NCI-H345 treated with DMSO at 0.1 percent for 48 hours (cell line): ENCODE results near the gene CHD1.

Experiments used
- DNase-seq: peaks from one replicate; lab custom pipeline; 2025; ENCODE audit not compliant: unreplicated experiment; lab: John Stamatoyannopoulos, UW

The CHD1 gene

DNA sequence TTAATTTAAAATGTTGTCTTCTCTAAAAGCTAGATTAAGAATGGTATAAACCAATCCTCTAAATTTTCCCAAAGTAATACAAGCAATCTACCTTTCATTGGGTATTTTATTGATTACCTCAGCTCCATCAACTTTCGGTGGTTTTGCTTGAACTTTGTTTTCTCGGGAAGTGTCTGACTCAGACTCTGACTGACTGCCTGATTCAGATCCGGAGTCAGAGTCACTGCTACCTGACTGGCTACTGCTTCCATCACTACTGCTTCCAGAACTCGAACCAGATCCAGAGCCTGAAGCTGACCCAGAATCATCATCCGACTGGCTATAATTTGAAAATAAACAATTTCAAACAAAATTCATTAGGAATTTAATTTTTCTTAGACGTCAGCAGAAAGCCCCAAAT is 24.0 kb downstream of the CHD1 start:
- DNase-seq: no peak

DNA sequence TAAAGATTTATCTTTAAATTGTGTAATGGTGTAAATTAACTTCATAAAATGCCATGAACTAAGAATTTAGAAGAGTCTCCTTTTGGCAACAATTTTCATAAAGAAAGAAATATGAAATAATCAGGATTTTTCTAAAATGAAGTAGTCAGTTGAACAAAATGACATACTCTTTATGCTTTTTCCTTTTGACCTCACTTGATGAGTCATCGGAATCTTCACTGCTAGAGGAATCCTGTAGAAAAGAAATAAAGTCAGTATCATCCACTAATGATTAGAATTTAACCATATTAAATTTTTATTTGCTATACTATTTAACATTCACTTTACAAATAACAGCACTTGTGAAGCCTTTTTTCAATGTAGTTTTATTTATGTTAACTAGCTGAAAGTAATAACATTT is 26.1 kb downstream of the CHD1 start:
- no peak for DNase-seq

DNA sequence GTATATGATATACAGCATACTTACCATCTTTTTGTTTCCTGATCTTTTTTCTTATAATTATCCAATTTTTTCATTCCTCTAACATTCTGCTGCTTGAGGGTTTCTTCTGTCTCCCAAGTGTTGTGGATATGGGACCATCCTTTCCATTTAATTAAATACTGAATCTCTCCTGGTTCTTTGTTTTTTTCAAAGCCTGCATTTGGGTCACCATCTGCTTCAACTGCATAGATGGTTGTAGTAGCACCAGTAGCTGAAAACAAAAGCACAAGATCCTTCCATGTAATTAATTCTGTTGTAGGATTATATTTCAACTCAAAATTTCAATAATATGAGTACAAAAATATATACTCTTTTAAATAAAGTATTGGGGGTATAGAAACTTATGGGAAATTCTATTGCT is 29.4 kb downstream of the CHD1 start:
- no peak for DNase-seq

DNA sequence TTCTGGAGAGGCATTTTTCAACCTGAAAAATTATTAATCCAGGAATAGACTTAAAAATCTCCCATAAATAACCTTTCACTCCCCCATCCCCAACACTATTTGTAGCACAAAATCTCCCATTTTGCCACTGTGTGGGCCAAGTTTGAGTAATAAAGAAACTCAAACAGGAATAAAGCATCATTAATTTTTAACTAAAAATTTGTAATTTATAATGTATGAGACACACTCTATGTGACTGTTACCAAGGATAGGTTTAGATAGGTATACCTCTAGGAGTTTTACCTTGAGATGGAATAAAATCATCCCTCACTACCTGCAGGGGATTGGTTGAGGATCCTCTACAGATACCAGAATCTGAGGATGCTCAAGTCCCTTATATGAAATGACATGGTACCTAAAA is 30.1 kb downstream of the CHD1 start:
- no peak for DNase-seq

DNA sequence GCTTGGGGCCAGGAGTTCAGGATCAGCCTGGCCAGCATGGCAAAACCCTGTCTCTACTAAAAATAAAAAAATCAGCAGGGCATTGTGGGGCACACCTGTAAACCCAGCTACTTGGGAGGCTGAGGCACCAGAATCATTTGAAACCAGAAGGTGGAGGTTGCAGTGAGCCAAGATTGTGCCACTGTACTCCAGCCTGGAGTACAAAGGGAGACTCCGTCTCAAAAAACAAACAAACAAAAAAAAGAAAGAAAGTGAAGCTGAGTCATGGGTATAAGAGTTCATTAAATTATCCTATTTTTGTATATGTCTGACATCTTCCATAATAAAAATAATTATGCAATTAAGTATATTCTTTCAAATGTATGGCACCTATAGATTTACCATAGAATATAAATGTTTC is 37.2 kb downstream of the CHD1 start:
- DNase-seq: no peak

DNA sequence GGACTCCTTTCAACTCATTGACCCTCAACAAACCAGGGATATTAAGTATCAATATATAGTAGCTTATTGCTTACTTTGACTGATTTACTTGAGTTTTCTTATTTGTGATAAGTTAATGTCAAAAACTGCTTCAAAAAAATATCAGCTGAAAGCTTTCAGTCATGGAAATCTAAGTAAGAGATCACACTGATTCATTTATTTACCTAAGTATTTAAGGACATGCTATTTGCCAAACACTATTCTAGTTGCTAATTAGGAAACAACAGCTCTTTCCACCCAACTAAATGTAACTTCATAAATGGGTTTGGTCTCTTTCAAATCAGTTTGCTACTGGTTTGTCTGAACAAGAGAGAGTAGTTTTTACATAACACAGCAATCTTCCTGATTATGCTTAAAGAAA is 48.2 kb downstream of the CHD1 start:
- no peak for DNase-seq

DNA sequence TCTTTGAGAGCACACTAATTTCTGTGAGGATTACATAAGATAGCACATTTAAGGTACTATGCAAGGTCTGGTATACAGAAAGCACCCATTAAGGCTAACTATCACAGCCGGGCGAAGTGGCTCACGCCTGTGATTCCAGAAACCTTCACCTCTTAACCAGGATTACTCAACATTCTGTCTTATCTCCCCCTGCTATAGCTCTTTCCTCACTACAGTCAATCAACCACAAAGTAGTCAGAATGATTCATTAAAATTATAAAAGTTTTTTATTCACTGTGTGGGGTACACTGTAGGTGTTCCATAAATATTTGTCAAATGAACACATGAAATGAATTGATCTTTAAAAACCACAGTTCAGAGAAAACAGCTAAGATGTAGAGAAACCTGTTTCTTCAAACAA is 48.7 kb downstream of the CHD1 start:
- DNase-seq: no peak

DNA sequence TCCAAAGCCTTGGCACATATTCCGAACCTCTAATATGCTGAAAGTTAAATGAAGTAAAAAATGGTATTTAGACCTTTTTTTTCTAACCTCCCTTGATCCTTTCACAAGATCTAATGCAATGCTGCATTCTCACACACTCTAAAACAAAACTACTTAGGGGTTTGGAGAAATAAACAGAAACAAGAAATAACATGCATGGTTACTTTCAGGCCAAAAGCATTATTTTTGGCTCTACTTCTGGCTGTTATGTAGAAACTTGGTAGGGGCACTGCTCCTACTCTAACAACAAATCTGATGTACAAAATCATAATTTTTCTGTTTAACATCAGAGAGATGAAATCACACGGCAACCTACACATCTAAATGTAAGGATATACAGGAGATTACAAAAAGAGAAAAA is 51.2 kb downstream of the CHD1 start:
- no peak for DNase-seq

DNA sequence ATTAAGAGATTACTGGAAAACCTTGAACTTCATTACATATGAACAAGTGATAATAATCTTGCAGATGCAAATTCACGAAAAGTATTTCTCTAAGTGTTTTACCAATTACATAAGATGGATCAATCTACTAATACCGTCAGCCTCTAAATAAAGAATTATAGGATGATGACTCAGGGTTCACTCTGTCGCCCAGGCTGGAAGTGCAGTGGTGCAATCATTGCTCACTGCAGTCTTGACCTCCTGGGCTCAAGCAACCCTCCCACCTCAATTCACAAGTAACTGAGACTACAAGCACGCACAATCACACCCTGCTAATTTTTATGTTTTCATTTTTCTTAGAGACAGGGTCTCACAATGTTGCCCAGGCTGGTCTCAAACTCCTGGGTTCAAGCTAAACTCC is 56.1 kb downstream of the CHD1 start:
- DNase-seq: no peak

DNA sequence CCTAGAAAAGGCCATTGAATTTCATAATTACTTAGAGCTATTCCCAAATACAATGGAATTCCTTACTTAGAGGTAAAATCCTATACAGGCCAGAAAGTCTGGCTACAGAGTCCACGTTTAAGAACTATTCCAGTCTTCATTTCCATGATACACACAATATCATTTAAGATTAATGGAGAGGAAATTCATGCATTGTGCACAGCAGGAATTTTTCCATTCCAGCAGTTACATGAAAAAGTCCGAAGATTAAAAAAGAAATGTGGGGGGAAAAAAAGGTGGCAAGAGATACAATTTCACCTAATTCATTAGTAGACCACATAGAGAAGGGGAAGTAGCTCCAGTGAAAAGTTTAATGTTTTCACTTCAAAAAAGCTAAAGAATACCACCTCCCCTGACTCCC is 63.1 kb downstream of the CHD1 start:
- DNase-seq: no peak

DNA sequence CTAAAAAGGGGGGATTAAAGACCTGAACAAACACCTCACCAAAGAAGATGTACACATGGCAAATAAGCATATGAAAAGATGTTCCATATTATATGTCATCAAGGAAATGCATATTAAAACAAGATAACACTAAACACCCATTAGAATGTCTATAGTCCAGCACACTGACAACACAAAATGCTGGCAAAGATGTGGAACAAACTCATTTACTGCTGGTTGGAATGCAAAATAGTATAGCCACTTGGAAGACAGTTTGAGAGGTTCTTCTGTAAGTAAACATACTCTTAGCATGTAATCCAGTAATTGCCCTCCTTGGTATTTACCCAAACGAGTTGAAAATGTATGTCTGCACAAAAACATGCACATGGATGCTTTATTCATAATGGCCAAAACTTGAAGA is 81.8 kb downstream of the CHD1 start:
- DNase-seq: no peak

DNA sequence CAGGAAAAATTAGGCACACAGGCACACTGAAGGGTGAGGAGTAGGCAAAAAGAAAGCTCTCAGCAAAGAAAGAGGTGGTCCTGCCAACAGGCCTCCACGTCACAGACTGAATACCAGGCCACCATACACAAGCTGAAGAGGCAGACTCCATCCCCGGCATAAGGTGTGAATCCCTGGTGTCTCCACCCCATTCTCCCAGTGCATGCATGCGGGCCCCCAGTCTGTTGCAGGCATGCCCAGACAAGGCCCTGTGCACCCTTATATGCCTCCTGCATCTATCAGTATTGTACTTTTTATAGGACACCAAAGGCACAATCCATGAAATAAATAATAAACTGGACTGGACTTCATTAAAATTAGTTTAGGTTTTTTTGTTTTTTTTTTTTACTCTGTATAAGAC is 82.3 kb downstream of the CHD1 start:
- no peak for DNase-seq

DNA sequence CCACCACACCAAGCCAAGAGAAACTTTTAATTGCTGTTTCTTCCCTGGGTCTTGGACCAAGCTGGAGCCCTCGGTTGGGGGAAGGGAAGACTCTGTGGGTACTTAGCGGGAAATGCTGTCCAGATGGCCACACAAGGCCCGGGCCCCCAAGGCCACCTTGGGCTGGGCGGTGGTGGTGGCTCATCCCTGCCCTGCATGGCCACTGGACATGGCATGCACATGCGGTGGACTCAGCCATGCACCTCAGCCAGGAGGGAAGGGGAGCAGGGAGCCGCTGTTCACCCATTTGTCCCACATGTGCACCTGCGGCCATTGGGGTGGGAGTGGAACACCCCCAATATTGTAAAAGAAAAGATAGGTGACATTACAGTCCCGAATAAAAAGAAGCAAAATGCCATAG is 82.9 kb downstream of the CHD1 start:
- no peak for DNase-seq

DNA sequence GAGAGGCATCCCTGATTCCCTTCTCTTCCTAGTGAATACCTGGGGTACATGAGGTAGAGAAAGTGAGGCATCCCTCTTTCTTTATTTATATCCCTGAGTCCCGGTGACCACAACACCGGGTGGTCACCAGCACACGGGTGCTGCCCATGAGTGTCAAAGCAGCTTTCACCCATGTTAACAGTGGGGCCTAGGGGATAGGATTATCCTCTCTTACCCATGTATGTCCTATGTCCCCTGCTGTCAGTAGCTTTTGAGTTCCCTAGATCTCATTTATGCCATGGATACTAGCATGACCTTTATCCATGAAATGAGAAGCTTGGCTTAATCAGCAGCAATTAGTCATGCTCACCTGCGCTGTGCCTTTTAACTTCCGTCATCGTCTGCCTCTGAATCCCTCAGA is 83.9 kb downstream of the CHD1 start:
- no peak for DNase-seq

DNA sequence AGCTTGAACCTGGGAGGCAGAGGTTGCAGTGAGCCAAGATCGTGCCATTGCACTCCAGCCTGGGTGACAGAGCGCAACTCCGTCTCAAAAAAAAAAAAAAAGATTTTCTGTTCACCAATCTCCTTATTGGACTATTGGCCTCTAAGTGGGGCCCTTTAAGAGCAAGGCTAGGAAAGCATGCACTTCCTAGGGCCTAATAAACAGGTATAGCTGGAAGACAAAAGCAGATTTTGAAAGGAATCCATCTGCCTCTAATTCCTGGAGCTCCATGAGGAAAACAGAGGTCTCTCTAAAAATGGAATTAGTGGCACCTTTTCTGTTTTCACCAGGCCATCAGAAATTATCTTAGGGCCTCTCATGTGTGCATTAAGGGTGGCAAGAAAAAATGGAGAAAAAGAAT is 85.3 kb downstream of the CHD1 start:
- DNase-seq: no peak

DNA sequence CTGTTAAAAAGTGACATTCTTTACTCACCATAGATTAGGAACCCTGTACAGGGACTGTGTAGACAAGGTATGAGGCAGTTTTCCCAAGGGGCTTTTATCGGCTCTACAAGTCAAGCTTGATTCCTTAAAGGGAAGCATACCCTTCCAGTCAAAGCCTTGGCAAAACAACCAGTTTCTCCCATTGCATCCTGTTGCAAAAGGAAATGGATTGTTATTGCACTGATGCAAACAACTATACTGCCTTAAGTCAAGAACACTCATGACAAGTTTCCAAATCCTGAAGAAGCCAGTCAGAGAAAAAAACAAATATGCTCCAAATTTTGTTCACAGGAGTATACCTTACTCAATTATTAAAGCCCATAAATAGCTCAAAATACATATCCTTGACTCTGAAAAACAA is 87.9 kb downstream of the CHD1 start:
- DNase-seq: no peak

DNA sequence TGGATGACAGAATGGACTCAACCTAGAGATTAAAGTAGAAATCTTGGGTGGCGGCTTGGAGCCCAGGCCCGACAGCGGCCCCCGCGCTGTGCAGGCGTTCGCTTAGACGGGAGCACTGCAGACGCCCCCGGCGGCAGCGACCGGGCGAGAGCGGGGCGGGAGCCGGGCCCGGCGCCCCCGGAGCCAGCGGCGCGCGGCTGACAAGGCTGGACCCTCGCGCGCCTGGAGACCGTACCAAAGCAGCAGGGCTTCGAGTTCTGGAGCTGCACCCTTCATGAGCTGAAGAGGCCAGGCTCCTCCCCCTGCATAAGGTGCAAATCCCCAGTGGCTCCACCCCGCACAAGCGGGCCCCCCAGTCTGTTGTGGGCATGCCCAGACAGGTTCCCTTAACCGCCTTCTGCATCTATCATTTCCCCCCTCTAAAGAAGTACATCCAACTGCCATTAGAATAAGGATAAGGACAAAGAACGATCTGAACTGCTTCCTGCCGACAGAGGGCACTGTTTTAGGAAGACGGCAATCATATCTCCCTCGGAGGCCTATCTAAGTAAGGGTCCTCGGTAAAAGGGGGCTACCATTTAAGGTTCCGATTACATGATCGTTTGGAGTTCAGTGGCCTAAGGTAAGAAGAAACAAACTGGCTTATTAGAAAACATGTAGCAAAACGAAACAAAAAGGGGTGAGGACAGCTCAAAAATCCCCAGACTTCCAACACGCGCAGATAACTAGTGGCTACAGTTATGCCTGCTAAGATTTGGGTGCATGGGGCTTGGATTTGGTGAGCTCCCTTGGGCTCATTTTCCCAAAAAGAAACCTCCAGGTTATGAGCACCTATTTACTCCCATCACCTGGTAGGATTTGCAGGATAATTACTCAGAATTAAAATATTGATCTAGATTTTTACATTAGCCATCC is 89.1 kb downstream of the CHD1 start:
- DNase-seq: no peak

DNA sequence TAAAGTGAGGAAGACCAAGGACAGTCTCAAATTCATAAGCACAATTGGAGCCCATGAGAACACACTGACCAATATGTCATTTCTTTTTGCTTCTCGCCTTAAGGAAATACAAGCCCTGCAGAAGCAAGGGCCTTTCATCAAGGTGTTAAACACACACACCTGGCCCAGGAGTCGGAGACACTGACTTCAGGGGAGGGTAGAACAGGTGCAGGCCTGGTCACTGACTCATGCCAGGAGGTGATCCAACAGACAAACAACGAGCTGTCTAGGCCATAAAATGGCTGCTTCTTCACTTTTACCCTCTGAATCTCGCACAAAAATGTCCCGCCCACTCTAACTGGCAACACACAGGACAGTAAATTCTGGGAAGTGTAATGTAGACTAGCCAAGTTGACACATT is 92.6 kb downstream of the CHD1 start:
- no peak for DNase-seq

DNA sequence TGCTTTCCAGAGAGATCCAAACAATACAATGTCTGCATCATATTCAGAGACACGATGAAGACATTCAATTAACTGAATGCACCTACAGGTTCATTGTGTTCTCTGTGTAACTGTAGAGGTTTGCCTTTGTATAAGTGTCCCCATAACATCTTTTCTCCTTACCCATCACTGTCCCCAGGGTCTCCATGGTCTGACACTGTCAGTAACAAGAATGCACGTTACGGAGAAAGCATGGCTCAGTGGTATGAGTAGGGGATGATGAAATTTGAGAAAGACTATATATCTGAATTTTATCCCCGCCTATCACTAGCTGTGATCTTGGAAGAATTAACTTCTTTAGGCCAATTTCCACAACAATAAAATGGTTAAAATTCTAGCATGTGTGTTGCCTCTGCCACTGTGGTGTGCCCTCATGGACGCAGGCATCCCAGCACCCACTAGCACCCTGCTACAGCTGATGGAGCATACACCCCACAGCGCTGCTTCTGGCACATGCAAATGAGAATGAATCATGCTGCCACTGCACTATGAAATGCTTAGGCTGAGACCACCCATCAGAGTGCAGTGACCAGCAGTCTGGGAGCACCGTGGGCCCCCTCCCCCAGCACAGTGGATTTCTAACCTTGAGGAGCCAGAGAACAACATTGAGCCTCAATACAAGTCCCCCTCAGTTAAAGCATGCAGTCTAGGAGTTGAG is 101.1 kb downstream of the CHD1 start:
- DNase-seq: no peak

DNA sequence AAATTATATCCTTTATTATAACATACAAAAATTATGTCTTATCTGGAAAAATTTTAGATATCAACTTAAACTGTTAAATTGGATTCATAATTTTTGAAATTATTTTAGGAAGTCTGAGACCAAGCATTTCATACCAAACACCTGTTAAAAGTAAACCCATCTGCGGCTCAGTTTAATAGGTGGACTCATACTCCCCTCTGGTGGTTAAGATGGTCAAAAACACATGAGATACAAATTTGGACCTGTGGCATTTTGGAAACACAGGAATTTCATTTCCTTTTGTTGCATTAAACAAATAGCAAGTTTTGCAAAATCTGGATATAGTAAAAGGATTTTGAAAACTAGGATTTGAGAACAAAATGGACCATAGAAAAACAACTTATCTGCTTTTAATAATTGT is 101.6 kb downstream of the CHD1 start:
- DNase-seq: peak; percentile 11

DNA sequence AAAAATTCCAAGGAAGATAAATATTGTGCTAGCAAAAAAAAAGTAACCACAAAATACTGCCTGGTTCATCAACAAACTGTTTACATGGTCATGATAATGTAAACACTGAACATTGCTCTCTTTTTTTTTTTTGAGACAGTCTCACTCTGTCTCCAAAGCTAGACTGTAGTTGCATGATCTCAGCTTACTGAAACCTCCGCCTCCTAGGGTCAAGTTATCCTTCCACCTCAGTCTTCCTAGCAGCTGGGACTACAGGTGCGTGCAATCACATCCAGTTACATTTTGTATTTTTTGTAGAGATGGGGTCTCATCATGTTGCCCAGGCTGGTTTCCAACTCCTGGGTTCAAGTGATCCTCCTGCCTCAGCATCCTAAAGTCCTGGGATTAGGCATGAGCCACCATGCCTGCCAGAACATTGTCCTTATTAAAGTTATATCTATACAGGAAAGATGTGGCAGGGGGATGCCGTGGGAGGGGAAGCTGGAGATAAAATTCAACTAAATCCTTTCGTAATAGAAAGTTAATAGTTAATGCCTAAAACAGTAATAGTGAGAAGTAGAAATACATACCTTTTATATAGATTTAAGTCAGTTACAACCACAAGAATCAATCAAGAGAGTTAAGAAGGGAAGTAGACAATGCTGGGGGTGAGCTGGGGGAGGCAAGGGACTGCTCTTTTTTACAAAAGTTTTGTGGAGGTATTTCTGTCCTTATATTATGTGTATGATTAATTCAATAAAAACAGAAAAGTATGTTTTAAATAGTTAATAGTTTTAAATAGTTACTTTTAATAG is 103.0 kb downstream of the CHD1 start:
- no peak for DNase-seq
